GM19035 (cell line): ENCODE measurements around the gene DGKD.

Experiments used
- ATAC-seq: cut with Tn5 transposase; IDR thresholded peaks from one replicate; pipeline ENCODE4 v1.9.1; 2021; ENCODE audit not compliant: unreplicated experiment

DGKD gene, protein sequence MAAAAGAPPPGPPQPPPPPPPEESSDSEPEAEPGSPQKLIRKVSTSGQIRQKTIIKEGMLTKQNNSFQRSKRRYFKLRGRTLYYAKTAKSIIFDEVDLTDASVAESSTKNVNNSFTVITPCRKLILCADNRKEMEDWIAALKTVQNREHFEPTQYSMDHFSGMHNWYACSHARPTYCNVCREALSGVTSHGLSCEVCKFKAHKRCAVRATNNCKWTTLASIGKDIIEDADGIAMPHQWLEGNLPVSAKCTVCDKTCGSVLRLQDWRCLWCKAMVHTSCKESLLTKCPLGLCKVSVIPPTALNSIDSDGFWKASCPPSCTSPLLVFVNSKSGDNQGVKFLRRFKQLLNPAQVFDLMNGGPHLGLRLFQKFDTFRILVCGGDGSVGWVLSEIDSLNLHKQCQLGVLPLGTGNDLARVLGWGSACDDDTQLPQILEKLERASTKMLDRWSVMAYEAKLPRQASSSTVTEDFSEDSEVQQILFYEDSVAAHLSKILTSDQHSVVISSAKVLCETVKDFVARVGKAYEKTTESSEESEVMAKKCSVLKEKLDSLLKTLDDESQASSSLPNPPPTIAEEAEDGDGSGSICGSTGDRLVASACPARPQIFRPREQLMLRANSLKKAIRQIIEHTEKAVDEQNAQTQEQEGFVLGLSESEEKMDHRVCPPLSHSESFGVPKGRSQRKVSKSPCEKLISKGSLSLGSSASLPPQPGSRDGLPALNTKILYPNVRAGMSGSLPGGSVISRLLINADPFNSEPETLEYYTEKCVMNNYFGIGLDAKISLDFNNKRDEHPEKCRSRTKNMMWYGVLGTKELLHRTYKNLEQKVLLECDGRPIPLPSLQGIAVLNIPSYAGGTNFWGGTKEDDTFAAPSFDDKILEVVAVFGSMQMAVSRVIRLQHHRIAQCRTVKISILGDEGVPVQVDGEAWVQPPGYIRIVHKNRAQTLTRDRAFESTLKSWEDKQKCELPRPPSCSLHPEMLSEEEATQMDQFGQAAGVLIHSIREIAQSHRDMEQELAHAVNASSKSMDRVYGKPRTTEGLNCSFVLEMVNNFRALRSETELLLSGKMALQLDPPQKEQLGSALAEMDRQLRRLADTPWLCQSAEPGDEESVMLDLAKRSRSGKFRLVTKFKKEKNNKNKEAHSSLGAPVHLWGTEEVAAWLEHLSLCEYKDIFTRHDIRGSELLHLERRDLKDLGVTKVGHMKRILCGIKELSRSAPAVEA

DNA sequence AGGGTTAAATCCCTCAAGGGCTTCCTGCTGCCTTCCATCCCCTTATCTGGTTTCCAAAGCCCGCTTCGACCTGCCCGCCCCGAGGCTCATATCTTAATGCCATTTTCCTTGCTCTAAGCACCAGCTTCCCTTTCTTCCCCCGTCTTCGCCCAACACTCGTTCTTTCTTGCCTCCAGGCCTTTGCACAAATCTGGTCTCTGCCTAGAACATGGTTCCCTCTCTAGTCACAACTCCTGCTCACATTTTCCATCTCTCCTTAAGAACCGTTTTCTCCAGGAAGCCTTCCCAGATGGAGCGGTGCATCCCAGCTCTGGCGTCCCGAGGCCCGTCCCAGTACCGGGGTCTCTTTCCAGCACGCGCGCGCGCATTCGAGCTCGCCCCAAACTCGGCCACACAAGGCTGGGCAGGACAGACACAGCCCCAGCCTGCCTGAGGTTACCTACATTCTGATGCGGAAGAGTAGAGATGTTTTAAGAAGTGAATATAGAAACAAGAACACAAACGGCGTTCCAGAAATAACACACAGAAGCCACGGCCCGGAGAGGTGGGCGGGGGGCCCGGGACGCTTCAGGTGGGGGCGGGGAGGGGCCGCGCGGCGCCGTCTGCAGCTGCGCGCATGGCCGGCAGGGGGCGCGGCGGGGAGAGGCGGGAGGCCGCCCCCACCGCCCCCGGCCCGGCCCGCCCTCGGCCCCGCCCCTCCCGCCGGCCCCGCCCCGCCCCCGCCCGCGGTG is at the start of gene DGKD:
DGKD (plus strand) TSS at position 726 of the 731 bp plus-strand sequence. CDS start 25 bp downstream, outside the sequence.
- ATAC-seq, result peak; percentile 52

DNA sequence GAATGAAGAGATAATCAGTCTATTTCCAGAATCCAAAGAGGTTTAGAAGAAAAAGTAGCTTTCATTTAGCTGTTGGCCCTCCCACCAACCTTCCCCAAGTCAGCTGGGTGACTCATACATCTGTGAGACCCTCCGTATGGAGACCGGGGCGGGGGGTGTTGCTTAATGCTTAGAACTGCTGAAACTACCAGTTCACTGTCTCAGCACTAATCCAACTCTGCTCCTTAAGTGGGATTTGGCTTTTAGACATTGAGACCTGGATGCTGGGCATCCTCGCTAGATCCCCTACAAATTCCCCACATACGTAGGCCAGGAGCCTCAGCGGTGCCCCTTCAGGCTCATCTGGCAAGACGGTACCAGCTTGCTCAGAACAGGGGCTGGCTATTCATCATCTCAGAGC is 46.7 kb upstream of the DGKD start, which contains the start of gene SAG:
SAG (plus strand) TSS at position 252 of the 400 bp plus-strand sequence. CDS start 1,374 bp downstream, outside the sequence.
- no peak for ATAC-seq

DNA sequence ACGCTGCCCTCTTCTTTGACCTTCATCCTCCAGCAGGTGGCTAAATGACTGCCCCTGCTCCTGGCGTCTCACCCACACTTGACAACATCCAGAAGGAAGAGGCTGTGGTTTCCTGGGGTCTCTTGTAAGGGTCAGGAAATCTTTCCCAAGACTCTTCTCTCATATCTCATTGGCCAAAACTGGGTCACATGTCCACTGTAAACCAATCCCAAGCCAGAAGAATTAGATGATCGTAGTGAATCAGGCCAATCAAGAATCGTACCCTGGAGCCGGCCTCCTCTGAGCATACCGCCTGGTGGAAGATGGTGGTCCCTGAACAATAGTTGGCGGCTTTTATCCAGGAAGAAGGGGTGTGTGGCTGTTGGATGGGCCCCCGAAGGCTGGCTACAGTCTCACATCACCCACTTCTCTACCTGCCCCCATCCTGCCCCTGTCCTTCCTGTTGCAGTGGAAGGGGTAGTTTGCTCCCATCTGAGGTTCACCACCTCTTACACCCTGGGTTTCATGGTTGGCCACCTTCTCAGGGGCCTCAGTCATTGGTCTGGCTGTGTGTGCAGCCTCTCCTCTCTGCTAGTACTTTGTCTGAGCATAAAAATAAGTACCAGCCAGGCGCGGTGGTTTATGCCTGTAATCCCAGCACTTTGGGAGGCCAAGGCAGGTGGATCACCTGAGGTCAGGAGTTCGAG is 42.9 kb upstream of the DGKD start:
- ATAC-seq, result no peak

DNA sequence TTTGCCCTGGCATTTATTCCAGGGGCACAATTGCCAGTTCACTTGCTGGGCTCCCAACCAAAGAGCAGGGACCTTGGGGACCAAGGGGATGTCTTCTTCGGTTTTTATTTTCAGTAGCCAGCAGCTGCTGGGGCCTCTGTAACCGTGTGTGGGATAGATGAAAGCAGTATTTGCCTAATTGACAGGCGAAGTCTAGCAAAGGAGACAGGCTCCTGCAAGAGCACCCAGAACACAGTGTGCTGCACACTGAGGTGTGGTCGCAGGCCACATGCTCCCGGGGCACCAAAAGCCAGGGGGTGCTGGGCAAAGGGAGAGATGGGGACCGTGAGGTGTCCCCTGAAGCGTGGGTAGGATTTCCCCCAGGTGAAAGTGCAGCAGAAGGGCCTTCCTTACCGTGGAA is 41.4 kb upstream of the DGKD start:
- ATAC-seq, result peak; percentile 49

DNA sequence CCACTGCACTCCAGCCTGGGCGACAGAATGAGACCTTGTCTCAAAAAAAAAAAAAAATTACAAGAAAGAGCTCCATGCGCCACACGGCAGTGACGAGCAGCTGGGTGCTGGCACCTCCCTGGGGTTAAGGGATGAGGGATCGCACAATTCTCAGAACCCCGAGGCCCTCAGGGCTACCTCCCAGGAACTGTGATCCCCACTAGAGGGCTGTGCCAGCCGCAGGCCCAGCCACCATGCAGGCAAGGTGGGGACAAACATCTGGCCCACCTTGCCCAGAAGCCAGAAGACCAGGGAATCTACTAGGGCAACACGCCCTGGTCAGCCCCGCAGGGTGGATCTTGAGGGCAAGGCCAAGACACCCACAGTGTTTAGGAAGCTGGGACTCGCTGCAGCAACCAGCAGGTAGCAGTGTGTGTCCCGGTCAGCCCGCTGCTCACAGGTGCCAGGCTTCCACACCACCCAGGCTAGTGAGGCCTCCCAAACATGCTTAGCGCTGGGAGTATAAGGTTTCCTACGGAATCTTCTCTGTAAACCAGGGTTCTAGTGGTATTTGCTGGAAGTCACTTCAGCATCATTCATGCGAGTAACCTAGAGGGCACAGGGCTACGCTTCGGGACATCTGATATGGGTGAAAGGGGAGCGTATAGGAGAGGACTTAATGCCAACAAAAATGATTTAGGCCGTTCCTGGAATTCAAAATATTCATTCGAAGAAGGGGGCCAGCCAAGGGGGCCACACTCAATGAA is 39.9 kb upstream of the DGKD start:
- no peak for ATAC-seq

DNA sequence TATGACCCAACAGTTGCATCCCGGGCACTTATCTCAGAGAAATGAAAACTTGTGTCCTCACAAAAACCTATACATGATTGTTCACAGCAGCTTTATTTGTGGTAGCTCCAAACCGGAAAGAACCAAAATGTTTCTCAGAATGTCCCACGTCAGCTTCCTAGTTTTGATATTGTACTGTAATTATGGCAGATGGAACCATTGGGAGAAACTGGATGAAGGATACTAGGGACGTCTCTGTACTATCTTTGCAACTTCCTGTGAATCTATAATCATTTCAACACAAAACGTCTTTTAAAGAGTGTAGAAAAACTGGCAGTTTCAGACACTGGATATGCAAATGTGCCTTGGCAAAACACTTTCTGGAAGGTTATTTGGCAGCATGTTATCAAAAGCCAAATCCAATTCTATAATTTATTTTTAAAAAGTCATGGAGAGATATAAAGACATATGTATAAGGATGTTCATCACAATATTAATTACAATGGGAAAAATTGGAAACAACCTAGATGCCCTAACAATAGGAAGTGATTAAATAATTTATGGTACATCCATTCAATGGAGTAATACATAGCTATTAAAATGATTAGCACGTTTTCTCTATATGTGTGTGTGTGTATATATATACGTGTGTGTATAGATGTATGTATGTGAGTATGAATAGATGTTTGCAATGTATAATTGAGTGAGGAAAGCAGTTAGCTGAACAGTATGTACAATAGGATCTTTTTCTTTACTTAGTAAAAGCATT is 36.9 kb upstream of the DGKD start:
- ATAC-seq, result no peak

DNA sequence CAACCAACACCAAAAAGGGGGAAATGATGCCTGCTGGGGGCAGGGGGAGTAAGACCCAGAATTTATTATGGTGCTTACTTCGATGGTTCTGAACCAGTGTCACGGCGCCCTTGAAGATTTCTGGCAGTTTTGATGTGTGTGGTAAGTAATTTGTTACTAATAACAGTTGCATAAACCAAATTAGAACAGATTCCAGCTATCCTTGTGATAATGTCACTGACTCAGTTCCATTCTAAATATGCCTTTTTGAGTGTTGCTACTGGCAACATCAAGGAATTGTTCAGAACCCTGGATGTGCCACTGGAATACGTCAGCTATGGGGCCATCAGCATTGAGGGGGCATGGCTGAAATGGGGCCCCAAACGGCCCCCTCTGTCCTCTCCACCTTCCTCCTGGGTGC is 35.0 kb upstream of the DGKD start:
- ATAC-seq, result no peak

DNA sequence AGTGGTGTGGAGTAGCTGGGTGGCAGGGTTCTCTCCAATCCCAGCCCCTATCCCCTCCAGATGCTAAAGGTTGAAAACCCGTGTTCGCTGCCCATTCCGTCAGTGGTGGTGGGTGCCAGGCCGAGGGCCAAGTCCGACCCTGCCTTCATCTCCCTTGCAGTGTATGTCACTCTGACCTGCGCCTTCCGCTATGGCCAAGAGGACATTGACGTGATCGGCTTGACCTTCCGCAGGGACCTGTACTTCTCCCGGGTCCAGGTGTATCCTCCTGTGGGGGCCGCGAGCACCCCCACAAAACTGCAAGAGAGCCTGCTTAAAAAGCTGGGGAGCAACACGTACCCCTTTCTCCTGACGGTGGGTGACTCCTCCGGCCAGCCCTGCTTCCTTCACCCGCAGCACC is 33.8 kb upstream of the DGKD start:
- ATAC-seq, result no peak

DNA sequence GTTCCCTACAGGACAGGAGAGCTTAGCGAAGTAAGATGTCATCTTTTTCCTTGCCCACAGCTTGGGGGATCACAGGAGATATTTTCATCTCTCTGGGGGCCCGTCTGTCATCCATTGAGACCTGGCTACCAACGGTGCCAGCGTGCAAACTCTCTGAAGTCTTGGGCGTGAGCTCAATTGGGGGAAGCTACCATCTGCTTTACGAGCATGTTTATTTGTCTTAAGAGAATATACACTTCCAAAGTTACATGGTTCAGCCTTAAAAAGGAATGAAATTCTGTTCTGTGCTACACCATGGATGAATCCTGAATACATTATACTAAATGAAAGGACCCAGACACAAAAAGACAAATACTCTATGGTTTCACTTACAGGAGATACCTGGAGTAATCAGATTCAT is 33.1 kb upstream of the DGKD start:
- no peak for ATAC-seq

DNA sequence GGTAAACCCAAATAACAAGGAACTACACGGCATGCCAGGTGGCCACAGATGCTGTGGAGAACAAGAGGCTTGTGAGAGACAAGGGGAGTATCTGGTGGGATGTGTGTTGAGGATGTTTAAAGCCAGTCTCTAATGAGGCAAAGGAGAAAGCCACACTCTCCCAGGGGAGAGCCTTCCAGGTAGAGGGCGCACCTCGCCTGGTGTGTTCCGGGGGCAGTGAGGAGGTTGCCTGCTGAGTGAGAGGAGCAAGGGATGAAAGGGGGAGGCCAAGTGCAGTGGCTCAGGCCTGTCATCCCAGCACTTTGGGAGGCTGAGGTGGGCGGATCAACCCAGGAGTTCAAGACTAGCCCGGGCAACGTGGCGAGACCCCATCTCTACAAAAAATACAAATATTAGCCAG is 30.4 kb upstream of the DGKD start:
- no peak for ATAC-seq

DNA sequence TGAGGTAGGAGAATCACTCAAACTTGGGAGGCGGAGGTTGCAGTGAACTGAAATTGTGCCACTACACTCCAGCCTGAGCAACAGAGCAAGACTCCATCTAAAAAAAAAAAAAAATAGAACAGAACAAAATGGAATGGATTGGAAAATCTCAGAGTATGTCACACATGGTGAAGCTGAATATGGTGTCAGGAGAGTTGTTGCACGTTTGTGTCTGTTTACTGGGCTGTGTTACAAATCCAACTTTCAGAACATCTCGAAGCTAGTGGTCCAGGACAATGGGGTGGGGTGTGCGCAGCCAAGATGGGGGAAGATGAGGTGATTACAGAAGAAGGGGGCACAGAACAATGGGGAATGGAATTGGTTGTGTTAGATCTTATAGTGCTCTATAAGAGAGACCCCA is 29.0 kb upstream of the DGKD start:
- ATAC-seq, result no peak

DNA sequence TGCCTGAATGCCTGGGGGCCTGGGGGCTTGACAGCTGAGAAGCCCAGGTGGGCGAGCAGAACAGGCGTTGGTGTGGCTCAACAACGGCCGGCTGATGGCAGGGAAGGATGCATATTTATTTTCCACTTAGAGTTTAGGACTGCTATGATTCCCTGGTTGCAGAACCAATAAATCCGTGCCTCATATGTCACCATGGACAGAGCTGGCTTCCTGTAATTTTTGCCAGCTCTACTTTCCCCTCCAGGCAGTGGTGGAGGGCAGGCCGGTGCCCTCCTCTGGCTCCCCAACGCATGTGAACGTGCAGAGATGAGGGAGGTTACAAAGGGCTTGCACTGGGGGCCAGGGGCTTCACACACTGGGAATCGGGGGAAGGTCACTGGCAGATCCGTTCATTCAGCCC is 28.5 kb upstream of the DGKD start:
- no peak for ATAC-seq

DNA sequence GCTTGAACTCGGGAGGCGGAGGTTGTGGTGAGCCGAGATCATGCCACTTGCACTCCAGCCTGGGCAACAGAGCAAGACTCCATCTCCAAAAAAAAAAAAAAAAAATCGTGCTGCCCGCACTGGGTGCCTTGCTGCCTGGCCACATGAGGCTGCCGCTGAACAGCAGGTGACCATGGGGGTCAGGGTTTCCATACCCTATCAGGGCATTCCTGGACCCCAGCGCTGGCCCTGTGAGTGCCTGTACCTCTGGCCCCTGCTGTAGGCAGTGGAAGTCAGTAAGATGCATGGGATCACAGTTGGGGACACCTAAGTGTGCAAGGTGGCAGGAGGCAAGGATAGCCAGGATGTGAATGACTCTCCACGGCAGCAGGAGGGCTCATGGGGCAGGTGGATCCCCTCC is 27.8 kb upstream of the DGKD start:
- no peak for ATAC-seq

DNA sequence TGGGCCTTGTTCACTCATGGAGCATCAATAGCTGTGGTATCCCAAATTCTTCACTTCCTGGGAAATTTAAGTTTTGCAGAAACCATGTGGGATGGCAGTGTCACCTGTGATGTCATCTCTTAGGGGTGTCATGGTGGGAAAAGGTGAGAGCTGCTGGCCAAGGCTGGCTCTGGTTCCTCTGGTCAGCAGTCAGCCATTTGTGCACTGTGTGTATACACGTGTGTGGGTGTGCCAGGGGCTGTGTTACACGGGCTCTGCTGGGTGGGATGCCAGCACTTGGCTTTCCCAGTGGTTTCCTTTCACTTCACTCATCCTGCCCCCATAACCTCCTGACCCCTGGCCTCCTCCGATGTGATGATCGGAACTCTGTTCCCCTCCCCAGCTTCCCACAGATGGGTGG is 25.4 kb upstream of the DGKD start:
- no peak for ATAC-seq

DNA sequence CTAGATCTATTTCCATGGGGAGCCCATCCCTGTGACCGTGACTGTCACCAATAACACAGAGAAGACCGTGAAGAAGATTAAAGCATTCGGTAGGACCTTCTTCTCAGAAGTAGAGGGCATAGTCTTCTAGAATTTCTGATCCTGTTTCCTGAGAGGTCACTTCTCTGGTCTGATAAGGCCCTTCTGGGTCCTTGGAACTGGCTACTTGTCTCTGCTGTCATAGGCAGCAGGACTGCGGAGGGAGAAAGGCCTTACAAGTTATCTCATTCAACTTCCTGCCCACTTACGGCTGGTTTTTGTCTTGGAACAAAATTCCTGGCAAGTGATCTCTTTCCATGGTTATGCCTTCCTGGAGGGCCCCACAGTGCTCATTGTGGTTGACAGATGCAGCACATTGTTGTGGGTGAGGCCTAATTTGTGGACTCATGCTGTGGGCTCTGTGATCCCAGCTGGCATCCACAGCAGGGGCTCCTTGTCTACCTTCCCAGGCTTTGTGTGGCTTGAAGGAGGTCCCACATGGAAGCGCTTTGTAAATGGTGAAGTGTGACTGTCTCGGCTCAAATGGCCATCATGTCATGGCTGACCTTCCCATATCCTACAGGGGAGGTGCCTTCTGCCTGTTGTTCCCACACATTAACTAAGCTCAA is 24.7 kb upstream of the DGKD start:
- ATAC-seq, result no peak

DNA sequence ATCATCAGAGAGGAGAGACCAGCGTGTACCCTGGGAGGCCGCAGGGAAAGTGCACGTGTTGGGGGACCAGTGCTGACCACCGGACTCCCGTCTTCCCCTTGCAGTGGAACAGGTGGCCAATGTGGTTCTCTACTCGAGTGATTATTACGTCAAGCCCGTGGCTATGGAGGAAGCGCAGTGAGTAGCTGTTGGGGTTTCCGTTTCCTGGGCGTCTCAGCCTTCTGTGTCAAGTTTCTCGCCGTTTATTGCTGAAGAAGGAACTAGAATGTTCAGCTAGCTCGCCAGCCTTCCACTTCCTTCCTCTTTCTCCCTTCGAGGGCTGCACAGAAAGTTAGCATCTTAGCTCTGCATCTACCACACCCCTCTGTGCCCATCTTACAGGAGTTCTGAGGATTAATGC is 22.8 kb upstream of the DGKD start:
- ATAC-seq, result peak; percentile 92

DNA sequence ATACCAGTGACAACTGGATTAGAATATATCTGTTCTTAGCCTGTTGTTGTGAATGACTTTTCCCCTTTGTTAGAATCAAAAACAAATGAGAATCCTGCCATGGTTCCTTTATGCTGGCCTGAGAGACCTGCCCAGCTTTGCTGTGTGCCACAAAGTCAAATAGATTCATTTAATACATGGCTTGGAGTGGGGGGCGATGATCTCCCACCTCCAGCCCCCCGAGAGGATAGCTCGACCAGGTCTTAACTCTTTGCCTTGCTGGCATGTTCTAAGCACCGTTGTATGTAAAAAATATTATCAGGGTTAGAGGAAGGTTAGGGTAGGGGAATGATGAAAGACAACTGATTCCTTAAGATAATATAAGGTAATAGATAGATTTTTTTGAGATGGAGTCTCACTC is 22.2 kb upstream of the DGKD start:
- no peak for ATAC-seq

DNA sequence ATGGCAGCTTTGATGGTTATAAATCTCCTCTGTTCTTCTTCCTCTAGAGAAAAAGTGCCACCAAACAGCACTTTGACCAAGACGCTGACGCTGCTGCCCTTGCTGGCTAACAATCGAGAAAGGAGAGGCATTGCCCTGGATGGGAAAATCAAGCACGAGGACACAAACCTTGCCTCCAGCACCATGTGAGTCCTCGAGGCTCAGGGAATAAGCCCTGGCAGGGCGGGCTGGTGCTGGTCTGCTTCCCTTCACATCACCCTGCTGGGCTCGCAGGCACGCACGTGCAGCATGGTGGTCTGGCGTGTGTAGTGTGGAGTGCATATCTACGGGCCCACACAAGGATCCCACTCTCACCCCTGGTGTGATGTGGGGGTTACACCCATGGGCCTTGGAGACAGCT is 19.4 kb upstream of the DGKD start:
- ATAC-seq, result no peak
